Activated T-helper 2 cell treated with anti-CD3 and anti-CD28 coated beads, Interferon-gamma antibody, Interleukin-2, Interleukin-4, amounts not matched to agents 10 μg/mL and 5 μg/mL and 100 μg/mL, durations not matched to agents 14 hours and 24 hours and 36 hours (primary cell): ENCODE results near the gene CUEDC1. TPM values are rescaled to one million over a fixed set of nuclear protein-coding genes. Genes with fewer than 3 reads are reported as not detected.
A peak's percentile ranks its signal among the peaks of the same experiment; 100 is the strongest.

ENCODE experiments used
- DNase-seq: peaks from one replicate; pipeline ENCODE4 v3.0.0; 2021; ENCODE audit warnings: low spot score
- H3K27ac Mint-ChIP-seq: one replicate; pipeline ENCODE4 v1.8.0; 2021; ENCODE audit warnings: mixed read lengths
- H3K27me3 Mint-ChIP-seq: one replicate; pipeline ENCODE4 v1.8.0; 2021; ENCODE audit warnings: low read depth, mixed read lengths
- H3K36me3 Mint-ChIP-seq: one replicate; pipeline ENCODE4 v1.8.0; 2021; ENCODE audit warnings: low read depth, mixed read lengths
- H3K4me1 Mint-ChIP-seq: one replicate; pipeline ENCODE4 v1.8.0; 2021; ENCODE audit warnings: low read depth, mixed read lengths
- H3K4me3 Mint-ChIP-seq: one replicate; pipeline ENCODE4 v1.8.0; 2021; ENCODE audit warnings: low read depth, mild to moderate bottlenecking, moderate library complexity, mixed read lengths
- H3K9me3 Mint-ChIP-seq: one replicate; pipeline ENCODE4 v1.8.0; 2021; ENCODE audit warnings: mixed read lengths
- intact Hi-C: fragments of 100-400 bp; cut with micrococcal nuclease; formaldehyde crosslinking; loops from one replicate; pipeline ENCODE4 v1.15.1; 2023
- total RNA-seq: library from RNA; stranded (reverse); gene quantifications from 2 replicates; pipeline ENCODE4 v1.2.3, GENCODE V29; 2022

The CUEDC1 gene
- total RNA-seq, 1 donor from 2014 or later: 0.34 TPM

DNA sequence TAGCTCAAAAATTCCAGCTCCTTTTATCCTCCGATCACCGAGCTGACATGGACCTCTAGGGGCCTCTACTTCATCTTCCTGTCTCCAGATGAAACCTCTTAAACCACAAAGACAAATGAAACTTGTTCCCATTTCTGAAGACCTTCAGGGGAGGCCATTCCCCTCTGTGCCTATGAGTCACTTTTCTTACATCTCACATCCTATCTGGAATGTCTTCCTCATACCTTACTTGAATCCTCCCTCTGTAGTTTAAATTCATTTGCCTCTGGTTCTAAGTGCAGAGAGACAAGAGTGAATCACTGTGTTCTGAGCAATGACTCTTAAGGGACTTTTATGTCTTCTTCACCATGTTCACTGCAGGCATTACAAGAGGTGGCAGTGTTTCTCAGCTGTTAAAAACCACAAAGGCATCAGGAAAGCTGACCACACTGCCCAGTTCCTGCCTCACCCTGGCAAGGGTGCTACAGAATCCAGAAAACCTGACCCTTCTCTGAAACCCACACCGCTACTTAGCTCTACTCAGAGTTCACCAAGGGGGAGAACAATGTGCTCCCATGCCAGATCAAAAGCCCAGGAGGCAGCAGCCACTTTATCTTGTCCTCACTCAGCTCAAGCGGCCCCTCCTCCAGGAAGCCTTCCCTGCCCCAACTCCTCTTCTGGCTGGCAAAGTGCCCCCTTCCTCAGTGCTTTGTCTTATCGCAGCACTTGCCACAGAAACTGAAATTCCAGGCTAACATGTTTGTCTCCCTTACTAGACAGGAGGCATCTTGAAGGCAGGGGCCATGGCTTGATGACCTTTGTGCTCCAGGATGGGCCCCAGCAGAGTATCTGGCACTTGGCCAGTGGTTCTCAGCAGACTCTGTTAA lies 6.4 kb downstream of the CUEDC1 start:
- DNase-seq: no peak
- Mint-ChIP-seq H3K27me3 (peaks cover 42% of the 10 kb centered on the region), H3K27ac (no peak overlapping the region), H3K9me3 (no peaks in the 10 kb centered on the region), H3K4me1 (peaks cover 30% of the 10 kb centered on the region), H3K36me3 (no peaks in the 10 kb centered on the region), H3K4me3 (no peak overlapping the region)
- intact Hi-C loops: loop anchor here (5.0 to 10.0 kb wide), 2 partner anchors 46 to 56 kb away; no protein-coding TSS in a partner anchor

DNA sequence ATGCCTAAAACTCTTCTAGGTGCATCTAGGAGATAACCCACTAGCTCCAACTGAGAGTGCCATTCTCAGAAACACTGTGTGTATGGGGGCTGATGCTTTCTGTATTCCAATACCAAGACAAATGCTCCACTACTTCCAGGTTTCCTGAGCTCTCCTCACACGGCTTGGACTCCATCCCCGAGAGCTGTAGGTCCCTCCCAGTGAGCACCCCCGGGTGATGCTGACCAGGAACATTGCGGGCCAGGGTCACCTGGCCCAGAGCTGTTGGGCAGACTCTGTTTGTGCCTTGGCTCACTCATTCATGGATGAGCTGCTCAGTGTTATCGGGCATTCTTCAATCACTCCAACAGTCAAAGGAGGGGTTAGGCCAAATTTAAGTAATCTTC lies 7.0 kb downstream of the CUEDC1 start:
- Mint-ChIP-seq H3K4me3 (no peak overlapping the region), H3K9me3 (no peaks in the 10 kb centered on the region), H3K36me3 (no peaks in the 10 kb centered on the region), H3K4me1 (peaks cover 30% of the 10 kb centered on the region), H3K27ac (no peak overlapping the region), H3K27me3 (peaks cover 39% of the 10 kb centered on the region)
- intact Hi-C loops: loop anchor here (5.0 to 10.0 kb wide), 2 partner anchors 47 to 56 kb away; no protein-coding TSS in a partner anchor
- DNase-seq: no peak

DNA sequence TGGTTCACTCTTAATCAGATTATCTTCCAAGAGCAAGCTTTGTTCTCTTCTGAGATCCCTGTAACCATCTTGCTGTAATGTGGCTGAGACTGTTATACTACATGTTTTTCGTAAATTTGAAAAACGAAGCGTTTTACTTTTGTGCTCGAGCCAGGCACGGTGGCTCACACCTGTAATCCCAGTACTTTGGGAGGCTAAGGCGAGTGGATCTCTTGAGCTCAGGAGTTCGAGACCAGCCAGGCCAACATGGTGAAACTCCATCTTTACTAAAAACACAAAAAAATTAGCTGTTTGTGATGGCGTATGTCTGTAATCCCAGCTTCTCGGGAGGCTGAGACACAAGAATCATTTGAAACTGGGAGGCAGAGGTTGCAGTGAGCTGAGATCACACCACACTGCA lies 7.8 kb downstream of the CUEDC1 start:
- Mint-ChIP-seq H3K36me3 (no peaks in the 10 kb centered on the region), H3K9me3 (no peaks in the 10 kb centered on the region), H3K27ac (no peak overlapping the region), H3K4me1 (peaks cover 30% of the 10 kb centered on the region), H3K27me3 (peaks cover 33% of the 10 kb centered on the region), H3K4me3 (no peak overlapping the region)
- intact Hi-C loops: loop anchor here (5.0 to 10.0 kb wide), 2 partner anchors 47 to 55 kb away; no protein-coding TSS in a partner anchor
- no peak for DNase-seq

DNA sequence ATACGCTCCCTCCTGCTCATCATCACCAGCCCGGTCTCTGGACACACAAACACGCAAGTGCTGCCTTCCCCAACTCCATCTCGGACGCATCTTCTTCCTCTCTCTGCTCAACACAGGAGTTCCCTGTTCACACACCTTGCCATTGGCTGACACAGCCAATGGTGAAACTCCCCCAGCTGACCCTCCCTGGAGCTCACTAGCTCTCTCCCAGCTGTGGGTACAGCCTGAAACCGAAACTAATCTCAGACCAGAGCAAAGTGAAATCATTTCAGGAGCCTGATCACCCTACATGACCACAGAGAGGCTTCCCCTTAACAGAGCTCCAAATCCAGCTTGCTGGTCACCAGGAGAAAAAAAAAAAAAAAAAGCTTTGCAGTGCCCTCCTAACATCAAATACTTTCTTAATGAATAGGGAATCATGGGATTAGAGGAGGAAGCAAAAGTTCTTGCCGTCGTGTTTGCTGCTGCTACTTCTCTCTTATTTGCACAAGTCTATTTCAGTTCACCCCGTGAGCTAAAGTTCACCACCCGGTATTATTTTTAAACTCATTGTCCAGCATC lies 8.3 kb downstream of the CUEDC1 start:
- peaks cover 30% of the 10 kb centered on the region for H3K4me1 Mint-ChIP-seq
- H3K36me3 Mint-ChIP-seq: no peaks in the 10 kb centered on the region
- intact Hi-C loops: loop anchor here (5.0 to 10.0 kb wide), 2 partner anchors 48 to 55 kb away; no protein-coding TSS in a partner anchor
- H3K9me3 Mint-ChIP-seq: no peaks in the 10 kb centered on the region
- H3K27ac Mint-ChIP-seq: no peak overlapping the region
- H3K4me3 Mint-ChIP-seq: peak overlapping the region; percentile 31
- H3K27me3 Mint-ChIP-seq: peaks cover 33% of the 10 kb centered on the region
- peak; percentile 39 for DNase-seq

DNA sequence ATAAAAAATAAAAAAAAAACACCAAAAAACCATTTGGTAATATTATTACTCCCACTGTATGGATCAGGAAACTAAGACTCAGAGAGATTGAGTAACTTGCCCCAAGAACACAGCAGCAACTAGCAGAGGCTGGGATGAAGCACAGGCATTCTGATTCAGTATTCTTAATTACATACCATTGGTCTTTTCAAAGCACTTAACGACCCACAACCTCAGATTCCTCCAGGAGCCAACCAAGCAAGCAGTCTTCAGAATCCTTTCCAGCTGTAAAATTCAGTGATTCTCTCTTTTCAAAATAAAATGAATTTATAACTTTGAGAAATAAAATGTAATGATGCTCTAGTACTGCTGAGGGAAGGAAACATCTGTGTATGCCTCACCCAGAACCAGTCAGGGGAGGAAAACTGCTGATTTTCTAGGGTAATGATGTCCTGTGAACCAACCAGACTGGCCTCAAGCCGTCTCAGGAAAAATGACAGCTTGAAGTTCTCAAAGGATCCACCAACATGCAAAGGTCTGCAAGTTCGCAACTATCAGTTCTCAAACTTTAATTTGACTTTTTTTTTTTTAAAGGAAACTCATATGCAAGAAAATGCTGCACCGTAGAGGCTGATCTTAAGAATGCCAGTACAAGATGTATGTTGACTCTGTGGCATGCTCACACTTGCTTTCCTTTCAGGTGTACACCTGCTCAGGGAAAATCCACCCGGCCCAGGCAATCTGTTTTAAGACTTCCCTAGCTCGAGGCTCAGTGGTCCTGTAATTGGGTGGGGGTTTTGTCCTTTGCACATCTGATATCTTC lies 9.0 kb downstream of the CUEDC1 start:
- Mint-ChIP-seq H3K27me3 (peaks cover 36% of the 10 kb centered on the region), H3K36me3 (no peaks in the 10 kb centered on the region), H3K9me3 (no peaks in the 10 kb centered on the region), H3K4me3 (peak overlapping the region; percentile 31), H3K27ac (no peak overlapping the region), H3K4me1 (peaks cover 31% of the 10 kb centered on the region)
- intact Hi-C loops: loop anchor here (5.0 to 10.0 kb wide), 2 partner anchors 49 to 54 kb away; no protein-coding TSS in a partner anchor
- DNase-seq: no peak

DNA sequence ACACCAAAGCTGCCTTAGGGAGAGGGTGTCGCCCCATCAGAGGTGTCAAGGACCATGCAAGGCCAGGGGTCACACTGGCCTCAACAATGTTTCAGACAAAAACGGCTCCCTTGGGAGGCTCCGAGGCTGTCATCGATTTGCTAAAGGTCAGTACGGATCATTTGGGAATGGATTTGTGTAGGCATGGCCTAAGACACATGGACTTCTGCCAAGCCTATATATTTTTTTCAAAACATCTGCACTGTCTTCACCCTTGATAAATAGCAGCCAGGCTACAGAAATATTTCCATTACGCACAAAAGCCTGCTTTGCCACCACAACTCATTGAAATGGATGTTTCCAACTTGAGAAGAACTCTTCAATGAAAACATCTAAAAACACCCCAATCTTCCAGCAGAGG lies 10.3 kb downstream of the CUEDC1 start:
- Mint-ChIP-seq H3K27ac (no peak overlapping the region), H3K27me3 (peaks cover 40% of the 10 kb centered on the region), H3K4me1 (peaks cover 34% of the 10 kb centered on the region), H3K9me3 (no peaks in the 10 kb centered on the region), H3K4me3 (no peak overlapping the region), H3K36me3 (no peaks in the 10 kb centered on the region)
- intact Hi-C loops: loop anchor here (5.0 to 10.0 kb wide), 2 partner anchors 50 to 53 kb away; no protein-coding TSS in a partner anchor
- no peak for DNase-seq

DNA sequence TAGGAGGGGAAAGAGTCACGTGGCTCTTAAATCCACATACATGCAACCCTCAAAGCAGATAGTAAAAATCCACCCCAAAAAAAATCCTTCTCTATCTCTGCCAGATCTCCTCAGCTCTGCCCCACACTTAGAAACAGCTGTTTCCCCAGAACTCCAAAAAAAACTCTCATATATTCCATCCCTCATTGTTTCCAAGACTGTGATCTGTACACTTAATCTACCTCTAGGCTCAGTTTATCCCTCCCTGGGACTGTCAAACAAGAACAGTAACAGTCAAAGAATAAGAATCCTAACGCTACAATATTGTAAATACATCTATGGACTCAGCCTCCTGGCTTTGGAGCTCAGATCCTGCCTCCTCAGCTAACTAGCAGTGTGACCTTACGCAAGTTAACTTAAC lies 11.6 kb downstream of the CUEDC1 start:
- peaks cover 26% of the 10 kb centered on the region for H3K4me1 Mint-ChIP-seq
- H3K27me3 Mint-ChIP-seq: peaks cover 39% of the 10 kb centered on the region
- DNase-seq: no peak
- H3K4me3 Mint-ChIP-seq: no peak overlapping the region
- H3K9me3 Mint-ChIP-seq: no peaks in the 10 kb centered on the region
- no peak overlapping the region for H3K27ac Mint-ChIP-seq
- intact Hi-C loops: loop anchor here (10.0 kb wide), 1 partner anchor 51 kb away; no protein-coding TSS in a partner anchor
- H3K36me3 Mint-ChIP-seq: no peaks in the 10 kb centered on the region

DNA sequence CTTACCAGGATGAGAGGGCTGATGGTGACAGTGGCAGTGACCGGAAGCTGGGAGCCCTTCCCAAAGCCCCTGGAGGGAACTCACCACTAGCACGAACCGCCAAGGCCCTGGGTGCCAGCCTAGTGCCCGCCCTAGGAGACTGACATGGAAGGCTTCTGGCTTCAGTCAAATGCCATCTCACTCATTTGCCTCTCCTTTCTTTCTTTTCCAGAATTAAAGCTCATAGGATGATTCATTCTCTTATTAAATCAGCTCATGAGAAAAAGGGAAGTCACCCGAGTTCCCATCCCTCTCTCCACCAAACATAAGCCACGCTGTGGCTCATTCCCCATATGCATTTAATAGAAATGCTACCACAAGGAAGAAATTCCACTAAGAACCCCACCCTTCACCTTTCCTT lies 12.1 kb downstream of the CUEDC1 start:
- no peaks in the 10 kb centered on the region for H3K9me3 Mint-ChIP-seq
- intact Hi-C loops: loop anchor here (10.0 kb wide), 1 partner anchor 52 kb away; no protein-coding TSS in a partner anchor
- H3K27ac Mint-ChIP-seq: no peak overlapping the region
- no peak for DNase-seq
- H3K36me3 Mint-ChIP-seq: no peaks in the 10 kb centered on the region
- H3K27me3 Mint-ChIP-seq: peaks cover 34% of the 10 kb centered on the region
- no peak overlapping the region for H3K4me3 Mint-ChIP-seq
- peaks cover 21% of the 10 kb centered on the region for H3K4me1 Mint-ChIP-seq

DNA sequence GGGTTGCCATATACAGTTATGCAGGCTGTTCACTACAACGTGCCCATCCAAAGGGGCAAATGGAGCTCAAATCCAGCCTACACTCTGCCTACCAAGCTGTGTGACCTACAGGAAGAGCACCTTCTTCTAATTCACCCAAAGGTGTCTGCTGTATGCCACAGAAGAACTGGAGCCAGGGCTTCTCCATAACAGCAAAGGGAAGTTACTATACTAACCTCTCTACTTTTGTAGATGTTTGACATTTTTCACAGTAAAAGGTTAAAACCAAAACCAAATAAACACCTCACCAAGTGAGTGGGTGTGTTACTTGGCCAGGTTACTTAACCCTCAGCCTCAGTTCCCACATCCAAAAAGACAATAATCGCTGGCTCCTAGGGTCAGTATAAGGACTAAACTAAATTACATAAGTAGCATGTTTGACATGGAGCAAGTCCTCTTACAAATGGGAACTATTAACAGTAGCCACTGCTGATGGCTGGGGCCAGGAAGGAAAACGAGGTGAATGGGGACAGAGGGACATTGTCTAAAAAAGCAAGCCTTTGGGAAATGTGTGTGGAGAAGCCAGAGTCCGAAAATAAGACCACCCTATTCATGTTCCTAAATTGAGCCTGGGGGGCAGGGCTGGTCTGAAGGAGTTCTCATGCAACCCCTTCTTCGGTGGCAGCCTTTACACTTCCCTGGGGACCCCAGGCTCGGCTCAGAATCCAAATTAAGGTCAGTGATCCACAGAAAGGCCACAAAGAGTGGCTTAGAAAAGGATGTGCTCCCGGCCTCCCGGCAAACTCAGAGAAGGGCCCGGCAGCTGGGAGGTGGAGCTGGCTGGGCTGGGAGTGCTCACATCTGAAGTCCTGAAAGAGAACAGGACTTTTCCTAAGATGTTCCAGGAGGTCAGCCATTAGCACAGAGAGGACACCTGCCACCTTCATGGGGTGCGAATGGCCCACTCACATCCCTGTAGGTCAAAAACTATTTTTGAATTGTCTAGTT lies 13.5 kb downstream of the CUEDC1 start:
- Mint-ChIP-seq H3K27me3 (peaks cover 27% of the 10 kb centered on the region), H3K27ac (no peak overlapping the region)

DNA sequence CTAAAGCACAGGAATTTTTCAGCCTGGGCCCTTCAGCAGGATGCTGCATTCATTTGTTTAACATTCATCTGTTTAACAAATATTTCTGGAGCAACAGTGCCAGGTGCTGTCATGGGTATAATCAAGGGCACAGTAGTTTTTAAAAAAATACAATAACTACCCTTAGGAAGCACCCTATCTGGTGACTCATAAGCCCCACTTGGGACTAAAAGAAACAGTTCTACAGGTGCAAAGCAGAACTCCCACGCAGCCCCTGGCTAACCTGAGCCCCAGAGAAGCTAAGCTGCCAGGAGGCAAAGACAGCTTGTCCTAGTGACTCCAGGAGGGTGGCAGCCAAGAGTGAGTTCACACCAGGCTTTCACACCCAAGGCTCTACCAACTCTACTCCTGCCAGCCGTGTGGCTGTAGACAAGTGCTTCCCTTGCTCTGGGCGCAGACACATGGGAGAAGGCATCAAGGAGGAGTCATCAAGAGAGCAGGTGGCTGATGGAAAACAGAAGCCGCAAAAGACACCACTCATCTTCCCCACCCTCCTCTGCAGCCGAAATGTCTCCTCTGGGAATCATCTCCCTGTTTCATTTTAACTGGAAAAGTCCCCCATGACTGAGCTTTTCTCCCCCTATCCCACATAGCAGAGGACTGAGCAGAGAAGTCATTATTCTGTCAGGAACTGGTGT lies 14.4 kb downstream of the CUEDC1 start:
- intact Hi-C loops: loop anchor here (10.0 kb wide), 1 partner anchor 54 kb away; no protein-coding TSS in a partner anchor
- Mint-ChIP-seq H3K27ac (no peak overlapping the region), H3K27me3 (peaks cover 20% of the 10 kb centered on the region), H3K9me3 (no peaks in the 10 kb centered on the region), H3K4me3 (no peak overlapping the region), H3K4me1 (peaks cover 12% of the 10 kb centered on the region), H3K36me3 (no peaks in the 10 kb centered on the region)
- DNase-seq: no peak

More for the DNA sequence above, 13.5 kb downstream of the CUEDC1 start:
- H3K36me3 Mint-ChIP-seq: no peaks in the 10 kb centered on the region
- no peak for DNase-seq
- intact Hi-C loops: loop anchor here (10.0 kb wide), 1 partner anchor 53 kb away; no protein-coding TSS in a partner anchor
- no peak overlapping the region for H3K4me3 Mint-ChIP-seq
- H3K9me3 Mint-ChIP-seq: no peaks in the 10 kb centered on the region
- peaks cover 15% of the 10 kb centered on the region for H3K4me1 Mint-ChIP-seq

DNA sequence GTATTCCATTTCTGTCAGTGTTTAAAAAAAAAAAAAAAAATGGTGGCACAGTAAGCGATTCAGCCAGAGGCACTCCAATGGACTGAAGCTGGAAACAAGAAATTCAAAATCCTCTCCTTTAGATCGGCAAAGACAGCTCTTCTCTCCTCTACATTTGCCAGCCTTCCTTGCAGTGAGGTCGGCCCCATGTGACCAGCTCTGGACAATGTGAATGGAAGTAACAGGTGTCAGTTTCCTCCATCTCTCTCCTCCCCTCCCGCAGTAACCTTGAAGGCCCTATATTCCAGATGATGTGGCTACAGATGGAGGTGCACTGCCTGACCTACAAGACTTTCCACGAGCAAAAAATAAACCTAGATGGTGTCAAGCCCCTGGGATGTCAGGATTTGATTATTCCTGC lies 15.0 kb downstream of the CUEDC1 start:
- no peak for DNase-seq
- no peak overlapping the region for H3K27ac Mint-ChIP-seq
- no peak overlapping the region for H3K4me3 Mint-ChIP-seq
- H3K27me3 Mint-ChIP-seq: peaks cover 19% of the 10 kb centered on the region
- H3K4me1 Mint-ChIP-seq: peaks cover 12% of the 10 kb centered on the region
- H3K9me3 Mint-ChIP-seq: no peaks in the 10 kb centered on the region
- no peaks in the 10 kb centered on the region for H3K36me3 Mint-ChIP-seq
- intact Hi-C loops: loop anchor here (10.0 kb wide), 1 partner anchor 55 kb away; no protein-coding TSS in a partner anchor
